GM13977 (cell line): ENCODE measurements around the gene RFWD3.

ENCODE experiments used
- DNase-seq: peaks from one replicate; pipeline ENCODE4 v3.0.0; 2012; ENCODE audit warnings: low spot score
- CTCF ChIP-seq: IDR thresholded peaks from 2 replicates; pipeline ENCODE4 v1.5.1; 2012; ENCODE audit warnings: mild to moderate bottlenecking, control low read depth; ENCODE audit not compliant: insufficient read depth; ENCODE audit errors: extremely low read depth, missing control alignments
- in situ Hi-C: fragments of 300-500 bp; cut with MboI; formaldehyde crosslinking; loops from one replicate; pipeline ENCODE4 v1.12.0; 2022; ENCODE audit warnings: low sequenced_read_pairs, low pct_unique_long_range_greater_than_20kb, mixed read lengths, inconsistent platforms; ENCODE audit not compliant: unreplicated experiment

The RFWD3 gene

GRCh38 chr16:74578433-74578832 lies 88.2 kb downstream of the RFWD3 start:
- no peak for DNase-seq
- in situ Hi-C loops: no loop called here

GRCh38 chr16:74577882-74578366 lies 88.8 kb downstream of the RFWD3 start:
- in situ Hi-C loops: no loop called here
- DNase-seq: peak; percentile 34
- TF ChIP-seq CTCF: no peak

More at GRCh38 chr16:74578433-74578832, 88.2 kb downstream of the RFWD3 start:
- TF ChIP-seq CTCF: no peak

GRCh38 chr16:74575807-74576643 lies 90.7 kb downstream of the RFWD3 start:
- no peak for TF ChIP-seq CTCF
- DNase-seq: no peak
- in situ Hi-C loops: no loop called here

- no peak for TF ChIP-seq CTCF
- DNase-seq: no peak
- in situ Hi-C loops: no loop called here
Measured at GRCh38 chr16:74575175-74575806, 91.4 kb downstream of the RFWD3 start.

GRCh38 chr16:74574146-74574545 lies 92.5 kb downstream of the RFWD3 start:
- in situ Hi-C loops: no loop called here
- DNase-seq: no peak
- no peak for TF ChIP-seq CTCF

- DNase-seq: no peak
- in situ Hi-C loops: no loop called here
- TF ChIP-seq CTCF: no peak
Measured at GRCh38 chr16:74573622-74574021, 93.1 kb downstream of the RFWD3 start.
